Heart right ventricle (tissue), 16 donors: Measurements from ENCODE around the gene POU1F1. TPM values are rescaled to one million over a fixed set of nuclear protein-coding genes. Genes with fewer than 3 reads are reported as not detected.

ENCODE experiments used
- ATAC-seq, 8 donors: fragments of 200-7000 bp; cut with Tn5 transposase; one replicate each; pipeline ENCODE4 v1.9.1; 2020; ENCODE audit warnings: mild to moderate bottlenecking in 8 of 8, moderate library complexity in 8 of 8, moderate number of reproducible peaks in 1 of 8
- DNase-seq, 2 donors: peaks; one replicate each; pipeline ENCODE4 v3.0.0-alpha.2; 2020
- H3K27ac ChIP-seq, 10 donors: fragments of 200-600 bp; sonication (generic) in 2 of 10; one replicate each; pipeline versions ENCODE4 v1.5.0 to v1.8.0; 2020 to 2022; ENCODE audit warnings: mild to moderate bottlenecking in 3 of 10
- H3K27me3 ChIP-seq, 7 donors: fragments of 200-600 bp; one replicate each; pipeline ENCODE4 v1.8.0; 2021 to 2022; ENCODE audit warnings: mild to moderate bottlenecking in 2 of 7
- H3K36me3 ChIP-seq, 9 donors: fragments of 200-600 bp; sonication (generic) in 1 of 9; one replicate each; pipeline versions ENCODE4 v1.5.0 to v1.8.0; 2020 to 2022; ENCODE audit warnings: mild to moderate bottlenecking in 2 of 9
- H3K4me1 ChIP-seq, 9 donors: fragments of 200-600 bp; sonication (generic) in 1 of 9; one replicate each; pipeline versions ENCODE4 v1.5.0 to v1.8.0; 2020 to 2022; ENCODE audit warnings: mild to moderate bottlenecking in 4 of 9
- H3K4me3 ChIP-seq, 10 donors: fragments of 200-600 bp; sonication (generic) in 2 of 10; one replicate each; pipeline versions ENCODE4 v1.5.0 to v1.8.0; 2020 to 2022; ENCODE audit warnings: mild to moderate bottlenecking in 7 of 10, moderate library complexity in 2 of 10
- H3K9me3 ChIP-seq, 11 donors: fragments of 200-600 bp in 10 of 11; sonication (generic) in 2 of 11; one replicate each; pipeline versions ENCODE4 v1.5.0 to v1.8.0; 2013 to 2022; ENCODE audit warnings: mild to moderate bottlenecking in 2 of 11, control low read depth in 1 of 11, moderate library complexity in 1 of 11
- WGBS, 2 donors: extraction: QIAGEN DNeasy Blood & Tissue Kit; methylation state at CpG; one replicate each; pipeline ENCODE4 v1.1.7; 2013; ENCODE audit warnings: inconsistent platforms in 1 of 2; 5-methylcytosine and 5-hydroxymethylcytosine counted together
- intact Hi-C, 10 donors: fragments of 100-400 bp; cut with DNase I; formaldehyde crosslinking; loops; one replicate each; pipeline versions ENCODE4 v1.11.1 to v1.14.2; 2022
- polyA plus RNA-seq, 2 donors: library from polyadenylated mRNA; stranded (reverse); fragments of 200-250 nt; gene quantifications; one replicate each; pipeline ENCODE4 v1.2.3, GENCODE V29; 2013
- total RNA-seq, 10 donors: library from RNA; stranded (reverse); fragmentation: NEBNext Ultra II Directional in 3 of 10; extraction: Animal tissue kit (Norgen Biotek cat#: 25700) in 3 of 10; gene quantifications; one replicate each; pipeline versions ENCODE4 v1.2.1 to v1.2.4, GENCODE V29; 2021 to 2023
- TF ChIP-seq, protein P1 (sequence below), 9 donors: fragments of 200-600 bp; sonication (generic) in 2 of 9; IDR thresholded peaks; one replicate each; pipeline versions ENCODE4 v1.5.0 to v1.8.0; 2021 to 2022; ENCODE audit warnings: antibody characterized with exemption in 9 of 9, mild to moderate bottlenecking in 5 of 9, moderate library complexity in 1 of 9
- donor health status: Arrhythmogenic right ventricular cardiomyopathy.
- donor health status: ischemic (EF 13 %, LVEDD 7.1; RV severe dilation, severe dysfunction).
- donor health status: healthy with polysubstance abuse.
- donor health status: DM: no; HTN: yes; CAD: no.
- donor health status: DM: no; HTN: no; CAD: no.
- donor health status: ischemic (EF 25% LVEDD 6.9; RV normal size, moderate dysfunction).
- donor health status: ischemic (EF 25% LVEDD 5.7; RV mildly dilated, moderate dysfunction).
- donor health status: healthy.
- donor health status: DM: yes; HTN: yes; CAD: no.
- donor health status: Ischemic cardiomyopathy.
- donor health status: ischemic (EF 35%, LVEDD 5.7; RV mildly dilated, moderate dysfunction).
- donor health status: nonischemic (EF 11% LVEDD 7.7; RV severe dilation, severe dysfunction).
- donor health status: DM: yes; HTN: yes; CAD: no.
- donor health status: PGD.
- donor health status: ischemic (EF 29% LVEDD 5.4; RV normal size, mild dysfunction).
- donor health status: nonischemic (EF 23%, LVEDD 6.1; RV moderate dilation, normal function).

POU1F1 gene
- total and polyA plus RNA-seq, 12 donors = not detected

DNA sequence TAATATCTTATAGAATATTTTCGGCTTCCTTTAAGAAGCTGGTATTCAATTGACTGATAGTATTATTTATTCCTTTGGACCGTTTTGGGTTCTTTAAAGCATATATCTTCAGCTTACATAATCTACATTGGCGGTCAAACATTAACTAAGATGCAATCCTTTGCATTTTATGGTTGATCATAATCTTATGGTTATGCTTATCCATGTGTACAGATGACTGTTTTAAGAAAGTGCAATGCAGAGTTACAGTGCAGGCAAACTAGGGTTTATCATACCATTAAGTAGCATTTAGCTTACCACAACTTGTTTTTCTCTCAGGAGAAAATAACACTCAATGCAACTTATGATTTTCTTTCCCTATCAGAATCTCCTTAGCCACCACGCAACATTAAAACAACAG, 41.4 kb upstream of the POU1F1 start:
- intact Hi-C loops = no loop called here
- 61 to 88% methylated on average over 4 of the region's 4 CpGs for WGBS, 2 donors
- no peaks in the 10 kb centered on the region for H3K36me3 ChIP-seq
- TF ChIP-seq, protein P1, sequence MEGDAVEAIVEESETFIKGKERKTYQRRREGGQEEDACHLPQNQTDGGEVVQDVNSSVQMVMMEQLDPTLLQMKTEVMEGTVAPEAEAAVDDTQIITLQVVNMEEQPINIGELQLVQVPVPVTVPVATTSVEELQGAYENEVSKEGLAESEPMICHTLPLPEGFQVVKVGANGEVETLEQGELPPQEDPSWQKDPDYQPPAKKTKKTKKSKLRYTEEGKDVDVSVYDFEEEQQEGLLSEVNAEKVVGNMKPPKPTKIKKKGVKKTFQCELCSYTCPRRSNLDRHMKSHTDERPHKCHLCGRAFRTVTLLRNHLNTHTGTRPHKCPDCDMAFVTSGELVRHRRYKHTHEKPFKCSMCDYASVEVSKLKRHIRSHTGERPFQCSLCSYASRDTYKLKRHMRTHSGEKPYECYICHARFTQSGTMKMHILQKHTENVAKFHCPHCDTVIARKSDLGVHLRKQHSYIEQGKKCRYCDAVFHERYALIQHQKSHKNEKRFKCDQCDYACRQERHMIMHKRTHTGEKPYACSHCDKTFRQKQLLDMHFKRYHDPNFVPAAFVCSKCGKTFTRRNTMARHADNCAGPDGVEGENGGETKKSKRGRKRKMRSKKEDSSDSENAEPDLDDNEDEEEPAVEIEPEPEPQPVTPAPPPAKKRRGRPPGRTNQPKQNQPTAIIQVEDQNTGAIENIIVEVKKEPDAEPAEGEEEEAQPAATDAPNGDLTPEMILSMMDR (IDR thresholded peaks at IDR 0.05) = no peak
- H3K4me1 ChIP-seq = no peaks in the 10 kb centered on the region
- H3K27ac ChIP-seq = no peak overlapping the region
- no peaks in the 10 kb centered on the region for H3K9me3 ChIP-seq
- ATAC-seq (no peak), DNase-seq (no peak)
- peaks cover 0 to 5% (median 4%) of the 10 kb centered on the region in 7 donors for H3K27me3 ChIP-seq
- no peak overlapping the region for H3K4me3 ChIP-seq

DNA sequence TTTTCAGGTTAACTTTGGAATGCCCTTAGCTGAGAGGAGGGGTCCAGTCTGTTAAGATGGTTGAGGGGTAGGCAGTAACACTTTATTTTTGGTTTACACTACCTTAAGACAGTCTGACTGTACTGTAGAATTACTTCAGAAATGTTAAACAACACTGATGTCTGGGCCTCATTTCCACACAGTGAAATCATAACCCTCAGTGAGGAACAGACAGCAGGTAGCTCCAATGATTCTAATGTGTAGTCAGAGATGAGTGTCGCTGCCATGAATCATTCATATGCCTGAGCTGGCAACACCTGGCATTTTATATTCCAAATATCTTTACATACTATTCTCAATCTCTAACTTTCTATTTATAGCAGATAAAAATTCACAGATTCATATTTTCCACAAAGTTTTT, 37.3 kb upstream of the POU1F1 start:
- intact Hi-C loops = no loop called here
- Histone ChIP-seq H3K27me3 (peaks cover 0 to 4% (median 0%) of the 10 kb centered on the region in 7 donors), H3K36me3 (no peaks in the 10 kb centered on the region), H3K4me3 (no peak overlapping the region), H3K27ac (no peak overlapping the region), H3K4me1 (no peaks in the 10 kb centered on the region), H3K9me3 (no peaks in the 10 kb centered on the region)
- no peak for DNase-seq
- no peak for ATAC-seq
- 87 to 91% methylated on average over 1 of the region's 1 CpG for WGBS, 2 donors
- TF ChIP-seq, protein P1 (IDR thresholded peaks at IDR 0.05) = no peak

DNA sequence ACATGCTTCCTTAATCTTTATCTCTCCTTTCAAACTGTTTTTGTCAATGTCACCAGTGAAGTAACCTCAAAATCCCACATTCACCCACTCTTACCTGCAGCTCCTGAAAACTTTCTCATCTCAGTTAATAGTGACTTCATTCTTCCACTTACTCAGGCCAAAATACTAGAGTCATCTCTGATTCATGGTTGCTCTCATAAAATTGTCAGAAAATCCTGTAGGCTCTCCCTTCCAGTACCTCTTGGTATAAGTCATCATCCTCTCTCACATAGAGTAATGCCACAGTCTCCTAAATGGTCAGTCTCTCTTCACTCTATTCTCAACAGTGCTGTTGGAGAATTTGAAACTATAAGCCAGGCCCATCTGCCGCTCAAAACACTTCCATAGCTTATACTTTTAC, 34.9 kb upstream of the POU1F1 start:
- TF ChIP-seq, protein P1 (IDR thresholded peaks at IDR 0.05) = no peak
- Histone ChIP-seq H3K36me3 (no peaks in the 10 kb centered on the region), H3K9me3 (no peaks in the 10 kb centered on the region), H3K27ac (no peak overlapping the region), H3K4me3 (no peak overlapping the region), H3K4me1 (no peaks in the 10 kb centered on the region), H3K27me3 (peaks cover 0 to 4% (median 0%) of the 10 kb centered on the region in 7 donors)
- DNase-seq (no peak), ATAC-seq (no peak)
- 84 to 91% methylated on average over 1 of the region's 1 CpG for WGBS, 2 donors
- intact Hi-C loops = no loop called here

DNA sequence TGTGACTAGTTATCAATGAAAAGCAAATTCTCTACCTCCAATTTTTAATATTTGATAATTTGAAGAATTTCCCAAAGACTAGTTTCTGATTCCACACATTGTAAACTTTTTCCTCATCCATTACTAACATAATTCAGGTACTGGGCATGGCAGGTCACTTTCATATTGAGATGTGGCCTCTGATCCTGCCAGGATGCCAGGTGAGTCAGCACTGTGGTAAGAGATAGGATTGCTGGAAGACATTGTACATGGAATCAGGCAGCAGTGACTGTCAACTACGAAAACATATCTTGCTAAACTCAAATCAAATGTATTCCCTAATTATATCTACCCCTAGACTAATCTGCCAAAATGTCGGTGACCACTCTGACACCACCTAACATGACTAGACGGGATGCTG, 33.2 kb upstream of the POU1F1 start:
- H3K4me3 ChIP-seq = no peak overlapping the region
- DNase-seq (no peak), ATAC-seq (no peak)
- H3K27me3 ChIP-seq = no peaks in the 10 kb centered on the region
- peaks cover 0 to 4% (median 0%) of the 10 kb centered on the region in 11 donors for H3K9me3 ChIP-seq
- H3K36me3 ChIP-seq = no peaks in the 10 kb centered on the region
- intact Hi-C loops = no loop called here
- 52 to 79% methylated on average over 3 of the region's 3 CpGs for WGBS, 2 donors
- no peak overlapping the region for H3K27ac ChIP-seq
- no peaks in the 10 kb centered on the region for H3K4me1 ChIP-seq
- TF ChIP-seq, protein P1 (IDR thresholded peaks at IDR 0.05) = no peak
